ENCODE measurements around the gene SPAAR.
"Not testable (repeated sequence)": the region's sequence is repeated elsewhere in the genome, so short reads cannot be mapped to it uniquely, and the experiment has no call there.

The SPAAR gene

GRCh38 chr9:35930521-35930920, 21.2 kb downstream of the SPAAR start:
- no peaks in the 10 kb centered on the region for H3K36me3 ChIP-seq (replicated peaks)
- H3K27me3 ChIP-seq (replicated peaks), result no peaks in the 10 kb centered on the region
- TF ChIP-seq CTCF (IDR thresholded peaks at IDR 0.05; ENCODE audit: low read depth, low read length, missing control alignments), result no peak
- in situ Hi-C loops (cut with HindIII; ENCODE audit: low pct_ligation_motif_present, low sequenced_read_pairs), result no loop called here
- H3K27ac ChIP-seq, result no peak overlapping the region
- DNase-seq, result no peak
- no peak overlapping the region for H3K4me3 ChIP-seq (ENCODE audit: low read depth, low read length)

GRCh38 chr9:35930989-35931388, 21.7 kb downstream of the SPAAR start:
- H3K36me3 ChIP-seq (replicated peaks), result no peaks in the 10 kb centered on the region
- no peak overlapping the region for H3K4me3 ChIP-seq (ENCODE audit: low read depth, low read length)
- TF ChIP-seq CTCF (IDR thresholded peaks at IDR 0.05; ENCODE audit: low read depth, low read length, missing control alignments), result no peak
- DNase-seq, result no peak
- no peak overlapping the region for H3K27ac ChIP-seq
- in situ Hi-C loops (cut with HindIII; ENCODE audit: low pct_ligation_motif_present, low sequenced_read_pairs), result no loop called here
- no peaks in the 10 kb centered on the region for H3K27me3 ChIP-seq (replicated peaks)

GRCh38 chr9:35932735-35933134, 23.4 kb downstream of the SPAAR start:
- TF ChIP-seq CTCF (IDR thresholded peaks at IDR 0.05; ENCODE audit: low read depth, low read length, missing control alignments), result no peak
- Histone ChIP-seq H3K27me3 (replicated peaks) (no peaks in the 10 kb centered on the region), H3K36me3 (replicated peaks) (no peaks in the 10 kb centered on the region), H3K27ac (no peak overlapping the region), H3K4me3 (ENCODE audit: low read depth, low read length) (no peak overlapping the region)
- in situ Hi-C loops (cut with HindIII; ENCODE audit: low pct_ligation_motif_present, low sequenced_read_pairs), result no loop called here
- DNase-seq, result no peak

- no peak for DNase-seq
- in situ Hi-C loops (cut with HindIII; ENCODE audit: low pct_ligation_motif_present, low sequenced_read_pairs), result no loop called here
- no peak for TF ChIP-seq CTCF (IDR thresholded peaks at IDR 0.05; ENCODE audit: low read depth, low read length, missing control alignments)
- Histone ChIP-seq H3K36me3 (replicated peaks) (no peaks in the 10 kb centered on the region), H3K4me3 (ENCODE audit: low read depth, low read length) (no peak overlapping the region), H3K27ac (no peak overlapping the region), H3K27me3 (replicated peaks) (no peaks in the 10 kb centered on the region)
These were observed 24.3 kb downstream of the SPAAR start for GRCh38 chr9:35933550-35934067.

GRCh38 chr9:35934069-35934468, 24.8 kb downstream of the SPAAR start:
- DNase-seq; H3K36me3 ChIP-seq (replicated peaks); H3K4me3 ChIP-seq (ENCODE audit: low read depth, low read length); H3K27me3 ChIP-seq (replicated peaks); H3K27ac ChIP-seq; in situ Hi-C loops (cut with HindIII; ENCODE audit: low pct_ligation_motif_present, low sequenced_read_pairs): not testable (repeated sequence)

- H3K4me3 ChIP-seq (ENCODE audit: low read depth, low read length), result no peak overlapping the region
- peak overlapping the region; percentile 76 for H3K27ac ChIP-seq
- no peaks in the 10 kb centered on the region for H3K27me3 ChIP-seq (replicated peaks)
- in situ Hi-C loops (cut with HindIII; ENCODE audit: low pct_ligation_motif_present, low sequenced_read_pairs), result no loop called here
- DNase-seq, result peak; percentile 33
- TF ChIP-seq CTCF (IDR thresholded peaks at IDR 0.05; ENCODE audit: low read depth, low read length, missing control alignments), result no peak
- H3K36me3 ChIP-seq (replicated peaks), result no peaks in the 10 kb centered on the region
These were observed 26.0 kb downstream of the SPAAR start for GRCh38 chr9:35935261-35935660.
